Stimulated activated CD4-positive, alpha-beta T cell treated with anti-CD3 and anti-CD28 coated beads, Interleukin-2, amount 100 ng/mL, for 24 hours (primary cell): ENCODE results near the gene UBE2E3.

ENCODE experiments used
- DNase-seq, 2 donors: peaks; one replicate each; pipeline ENCODE4 v3.0.0-alpha.2; 2020

Gene UBE2E3

DNA sequence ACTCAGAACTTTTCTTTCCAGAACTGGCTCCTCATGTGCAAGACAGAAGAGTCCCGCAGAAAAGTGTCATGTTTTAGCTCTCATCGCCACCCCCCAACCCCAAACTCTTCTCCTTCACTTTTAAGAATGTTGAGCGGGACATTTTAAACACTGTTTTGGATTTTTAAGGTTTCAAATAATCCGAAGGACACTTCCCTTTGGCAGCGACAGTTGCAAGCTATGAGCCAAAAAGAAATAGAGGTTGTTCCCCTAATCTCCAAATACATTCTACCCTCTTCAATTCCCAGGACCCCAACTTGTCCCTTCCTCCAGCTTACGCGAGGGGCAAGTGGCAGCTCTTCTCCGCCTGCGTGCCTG lies 678 bp upstream of the UBE2E3 start:
- DNase-seq: no peak

DNA sequence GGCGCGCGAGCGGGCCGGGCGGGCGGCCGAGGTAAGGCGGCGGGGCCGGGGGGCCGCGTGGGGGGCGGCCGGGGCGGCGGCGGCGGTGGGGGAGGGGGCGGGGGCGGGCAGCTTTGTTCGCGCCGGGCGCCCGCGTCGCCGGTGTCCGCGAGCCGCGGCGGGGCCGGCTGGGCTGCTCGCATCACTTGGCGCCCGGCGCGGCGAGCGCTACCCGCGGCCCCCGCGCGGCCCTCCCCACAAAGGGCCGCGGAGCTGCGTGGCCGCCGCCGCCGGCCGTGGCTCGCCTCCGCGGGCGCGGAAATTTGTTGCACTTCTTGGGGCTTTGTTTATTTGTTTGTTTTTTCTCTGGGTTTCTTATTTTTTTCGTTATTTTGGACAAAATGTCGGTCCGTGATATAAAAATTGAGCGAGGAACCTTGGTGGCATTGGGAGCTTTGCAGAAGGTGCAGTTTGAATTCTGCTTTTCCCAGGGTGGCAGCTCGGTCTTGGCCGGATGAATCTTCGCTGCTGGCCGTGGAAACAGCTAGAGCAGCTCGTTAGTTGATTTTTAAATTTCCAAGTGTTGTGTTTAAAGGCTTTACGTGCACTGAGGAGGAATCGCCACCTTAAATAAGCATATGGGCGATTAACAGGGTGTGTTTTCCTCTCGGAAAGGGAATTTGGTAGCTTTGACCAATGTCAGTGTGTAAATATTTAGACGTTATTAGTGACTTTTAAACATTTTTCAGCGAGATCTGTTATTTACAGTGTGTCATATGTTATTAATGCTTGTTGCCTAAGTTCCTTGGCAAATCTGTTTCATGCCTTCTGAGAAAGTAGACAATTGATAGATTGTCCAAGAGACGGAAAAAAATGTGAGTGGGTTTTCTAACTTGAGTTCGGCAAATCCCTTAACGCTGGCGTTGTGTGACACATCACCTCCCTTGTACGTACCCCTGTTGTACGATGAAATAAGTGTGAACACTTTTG lies 822 bp downstream of the UBE2E3 start:
- peak; percentile 18 to 29 for DNase-seq

DNA sequence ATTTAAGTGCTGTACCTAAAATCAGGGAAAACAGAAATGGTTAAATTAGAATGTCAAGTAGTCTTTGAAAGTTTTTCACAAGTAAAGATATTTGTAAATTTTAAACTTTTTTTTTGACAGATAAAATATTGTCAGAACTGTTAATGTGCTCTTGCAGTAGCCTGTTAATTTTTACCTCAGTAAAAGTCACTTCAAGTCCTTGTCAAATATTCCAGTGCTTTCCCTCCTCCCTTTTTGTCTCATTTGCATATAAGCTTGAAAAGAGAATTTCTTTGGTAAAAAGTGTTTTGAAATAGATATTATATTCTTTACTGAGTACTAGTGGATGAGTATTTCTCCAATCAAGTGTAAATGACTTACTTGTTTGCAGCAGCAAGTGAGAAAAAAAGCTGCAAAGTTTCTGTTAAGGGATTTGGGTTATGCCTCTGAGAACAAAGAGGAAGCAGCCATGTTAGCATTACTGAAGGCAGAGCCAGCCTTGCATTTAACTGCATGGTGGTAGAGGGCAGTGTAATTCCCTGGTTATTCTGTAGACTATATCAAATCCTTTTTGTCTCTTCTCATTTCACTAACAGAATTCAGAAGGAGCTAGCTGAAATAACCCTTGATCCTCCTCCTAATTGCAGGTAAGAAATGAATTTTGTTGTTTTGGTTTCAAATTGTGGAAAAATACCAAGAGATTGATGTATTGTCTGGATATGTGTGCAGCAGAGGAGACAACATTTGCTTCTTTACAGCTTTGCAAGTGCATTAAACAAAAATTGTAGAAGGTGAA lies 3.2 kb downstream of the UBE2E3 start:
- DNase-seq: no peak

- no peak for DNase-seq
Observed at GRCh38 chr2:180985771-180986395, 5.5 kb downstream of the UBE2E3 start.

- DNase-seq: no peak
Observed at GRCh38 chr2:180987146-180987545, 6.7 kb downstream of the UBE2E3 start.

DNA sequence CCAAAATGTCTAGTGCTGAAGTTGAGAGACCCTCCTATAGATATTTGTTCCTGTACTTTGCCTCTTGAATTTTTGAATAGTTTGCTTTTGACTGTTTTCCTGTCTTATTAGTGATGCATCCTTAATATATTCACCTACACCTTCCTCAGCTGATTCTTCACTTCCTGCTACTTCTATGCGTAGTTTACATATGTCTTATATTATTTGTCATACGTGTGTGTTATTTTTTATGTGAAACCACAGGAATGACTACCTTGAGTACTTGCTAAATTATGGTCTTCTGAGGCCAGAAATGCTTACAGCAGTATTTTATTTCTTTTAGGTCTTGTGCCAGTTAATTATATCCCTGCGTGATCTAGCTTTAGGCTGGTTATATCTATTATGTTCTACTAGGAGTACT lies 9.9 kb downstream of the UBE2E3 start:
- no peak for DNase-seq

DNA sequence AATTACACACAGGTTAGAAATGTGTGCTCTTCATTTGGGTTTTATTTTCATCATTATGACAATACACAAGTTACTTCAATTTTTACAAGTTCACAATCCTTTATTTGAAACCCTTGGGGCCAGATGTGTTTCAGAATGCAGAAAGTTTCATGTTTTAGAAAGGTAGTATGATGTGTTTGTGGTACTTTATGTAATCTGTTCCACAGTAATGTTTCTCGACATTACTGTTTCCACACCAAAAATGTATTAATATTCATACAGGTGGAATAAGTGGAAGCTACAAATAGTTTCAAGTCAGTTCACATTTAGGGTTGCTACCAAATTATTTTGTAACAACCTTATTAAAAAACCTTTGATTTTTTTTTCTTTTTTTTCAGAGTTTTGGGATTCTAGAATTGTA lies 10.4 kb downstream of the UBE2E3 start:
- DNase-seq: no peak

- no peak for DNase-seq
Observed at GRCh38 chr2:180991361-180991760, 11.0 kb downstream of the UBE2E3 start.

DNA sequence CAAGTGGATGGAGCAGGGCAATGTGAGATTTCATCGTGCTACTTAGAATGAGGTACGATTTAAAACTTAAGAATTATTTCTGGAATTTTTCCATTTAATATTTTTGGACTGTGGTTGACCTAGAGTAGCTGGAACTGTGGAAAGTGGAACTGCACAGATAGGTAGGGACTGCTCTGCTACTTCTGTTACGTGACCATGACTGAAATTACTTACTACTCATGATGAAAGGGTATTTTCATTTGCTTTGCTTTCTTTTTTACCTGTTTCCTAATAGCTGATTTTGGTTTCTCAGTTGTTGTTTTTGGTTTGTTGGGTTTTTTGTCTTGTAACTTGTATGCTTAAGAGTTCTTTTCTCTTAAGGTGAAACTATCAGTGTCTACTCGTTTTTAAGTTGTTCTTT lies 11.4 kb downstream of the UBE2E3 start:
- no peak for DNase-seq

DNA sequence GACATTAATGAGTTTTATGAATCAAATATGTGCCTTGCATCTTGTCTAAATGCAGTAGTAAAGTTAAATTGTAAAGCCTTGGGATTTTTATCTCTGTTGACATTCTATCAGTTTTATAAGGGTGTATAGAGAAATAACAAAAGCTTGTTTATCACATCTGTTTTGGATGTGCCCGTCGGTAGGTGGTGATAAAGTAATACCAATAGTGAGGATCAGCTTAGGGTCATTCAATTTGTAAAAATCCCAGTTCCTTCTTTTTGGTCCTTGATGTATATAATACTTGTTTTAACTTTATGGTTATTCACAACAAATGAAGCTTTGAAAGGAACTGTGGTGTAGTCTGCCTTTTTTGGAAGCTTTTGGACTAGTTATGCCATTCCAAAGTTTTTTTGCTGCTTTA lies 12.6 kb downstream of the UBE2E3 start:
- no peak for DNase-seq

DNA sequence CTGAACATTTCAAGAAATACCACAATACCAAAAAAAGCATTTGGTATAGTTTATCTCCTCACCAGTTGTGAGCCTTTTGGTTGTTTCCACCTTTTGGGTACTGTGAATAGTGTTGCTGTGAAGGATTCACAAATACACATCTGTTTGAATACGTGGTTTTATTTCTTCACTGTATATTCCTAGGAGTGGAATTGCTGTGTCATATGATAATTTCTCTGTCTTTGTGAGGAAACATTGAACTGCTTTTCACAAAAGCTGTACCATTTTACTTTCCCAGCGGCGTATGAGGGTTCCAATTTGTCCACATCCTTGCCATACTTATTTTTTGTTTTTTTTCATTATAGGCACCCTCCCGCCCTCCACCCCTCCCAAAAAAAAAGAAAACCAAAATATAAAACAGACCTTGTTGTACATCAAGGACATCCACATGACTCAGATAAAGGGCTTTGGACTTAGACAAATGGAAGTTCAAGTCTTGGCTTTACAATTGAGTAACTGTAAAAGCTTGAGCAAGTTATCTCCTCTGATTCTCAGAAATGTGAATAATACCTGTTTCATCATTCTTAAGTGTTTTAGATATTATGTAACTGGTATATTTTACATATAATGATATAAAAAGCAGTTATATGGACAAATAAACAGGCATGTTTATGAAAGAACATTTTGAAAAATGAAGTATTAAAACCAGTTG lies 19.0 kb downstream of the UBE2E3 start:
- DNase-seq: no peak

DNA sequence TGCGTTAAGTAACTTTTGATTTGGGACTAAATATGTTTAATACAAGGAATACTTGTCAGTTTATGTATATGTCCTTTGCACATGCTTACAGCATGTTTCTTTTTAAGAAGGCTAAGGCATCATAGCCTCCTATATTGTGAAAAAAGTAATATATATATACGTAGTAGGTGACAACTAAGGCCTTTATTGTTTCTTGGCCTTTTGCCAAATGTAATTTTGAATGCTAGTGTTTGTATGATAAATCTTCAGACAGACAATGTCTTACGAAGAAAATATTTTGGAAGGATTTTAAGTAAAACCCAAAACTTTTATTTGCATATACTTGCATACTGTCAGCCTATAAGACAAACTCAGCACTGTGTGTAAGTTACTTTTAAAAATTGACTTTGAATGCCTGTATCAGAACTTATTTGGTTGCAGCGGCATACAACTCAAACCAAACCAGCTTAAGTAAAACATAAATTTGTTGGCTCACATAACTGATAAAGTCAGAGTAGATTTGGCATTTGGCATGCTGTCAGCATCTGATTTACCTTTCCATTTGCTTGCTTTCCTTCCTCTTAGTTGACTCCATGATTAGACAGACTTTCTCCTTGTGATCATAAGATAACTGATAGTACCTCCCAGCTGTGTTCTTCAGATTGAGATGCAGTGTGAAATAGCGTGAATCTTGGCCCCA lies 24.4 kb downstream of the UBE2E3 start:
- no peak for DNase-seq

DNA sequence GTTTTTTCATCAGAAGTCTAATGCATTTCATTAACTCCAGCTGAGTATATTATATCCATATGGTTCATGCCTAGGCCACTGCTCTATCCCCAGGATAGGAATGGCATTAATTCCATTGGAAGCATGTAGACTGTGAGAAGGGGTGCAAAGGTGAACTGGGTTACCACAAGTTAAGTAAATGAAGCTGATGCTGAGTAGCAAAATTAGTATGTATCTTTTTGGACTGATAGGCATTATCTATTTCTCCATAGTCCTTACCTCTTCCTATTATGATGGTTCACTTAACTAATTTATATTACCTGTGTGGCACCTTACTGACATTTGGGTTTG lies 24.9 kb downstream of the UBE2E3 start:
- no peak for DNase-seq

DNA sequence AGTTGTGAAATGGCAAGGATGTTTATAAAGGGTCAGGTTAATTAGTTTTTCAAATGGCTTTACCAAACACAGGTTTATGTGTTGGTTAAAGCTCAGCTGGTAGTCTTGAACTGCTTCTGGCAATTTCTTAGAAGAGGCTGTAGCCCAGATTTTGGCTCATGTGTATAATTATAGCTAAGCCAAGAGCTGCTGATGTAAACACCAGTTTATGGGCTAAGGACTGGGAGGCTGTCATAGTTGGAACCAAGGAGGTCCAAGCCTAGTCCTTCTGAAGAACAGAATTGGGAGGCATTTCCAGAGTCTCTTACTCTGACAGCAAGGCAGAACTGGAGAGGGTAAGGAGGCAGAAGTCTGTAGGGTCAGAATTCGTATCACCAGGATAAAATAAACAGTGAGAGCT lies 25.4 kb downstream of the UBE2E3 start:
- DNase-seq: no peak

- no peak for DNase-seq
Observed at GRCh38 chr2:181007086-181007837, 26.9 kb downstream of the UBE2E3 start.

- DNase-seq: no peak
Observed at GRCh38 chr2:181008407-181008806, 28.0 kb downstream of the UBE2E3 start.

GRCh38 chr2:181021199-181021789 lies 40.9 kb downstream of the UBE2E3 start:
- no peak for DNase-seq

DNA sequence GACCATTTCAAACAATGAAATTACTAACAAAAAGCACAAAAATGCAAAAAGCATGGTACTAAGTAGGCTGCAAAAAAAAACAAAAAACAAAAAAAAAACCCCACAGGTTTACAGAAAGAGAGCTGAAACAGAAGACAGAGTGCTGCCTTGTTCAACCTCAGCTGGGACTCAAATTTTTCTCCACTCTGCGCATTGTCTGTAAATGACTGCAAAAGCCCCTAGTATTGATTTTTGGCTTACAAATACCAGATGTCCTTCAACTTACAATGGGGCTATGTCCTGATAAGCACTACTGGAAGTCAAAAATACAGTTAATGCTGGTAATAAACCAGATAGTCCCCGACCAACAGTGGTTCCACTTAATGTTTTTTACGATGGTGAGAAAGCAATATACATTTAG lies 42.2 kb downstream of the UBE2E3 start:
- no peak for DNase-seq

GRCh38 chr2:181025004-181025403 lies 44.6 kb downstream of the UBE2E3 start:
- no peak for DNase-seq

- no peak for DNase-seq
Observed at GRCh38 chr2:181036445-181036844, 56.0 kb downstream of the UBE2E3 start.

DNA sequence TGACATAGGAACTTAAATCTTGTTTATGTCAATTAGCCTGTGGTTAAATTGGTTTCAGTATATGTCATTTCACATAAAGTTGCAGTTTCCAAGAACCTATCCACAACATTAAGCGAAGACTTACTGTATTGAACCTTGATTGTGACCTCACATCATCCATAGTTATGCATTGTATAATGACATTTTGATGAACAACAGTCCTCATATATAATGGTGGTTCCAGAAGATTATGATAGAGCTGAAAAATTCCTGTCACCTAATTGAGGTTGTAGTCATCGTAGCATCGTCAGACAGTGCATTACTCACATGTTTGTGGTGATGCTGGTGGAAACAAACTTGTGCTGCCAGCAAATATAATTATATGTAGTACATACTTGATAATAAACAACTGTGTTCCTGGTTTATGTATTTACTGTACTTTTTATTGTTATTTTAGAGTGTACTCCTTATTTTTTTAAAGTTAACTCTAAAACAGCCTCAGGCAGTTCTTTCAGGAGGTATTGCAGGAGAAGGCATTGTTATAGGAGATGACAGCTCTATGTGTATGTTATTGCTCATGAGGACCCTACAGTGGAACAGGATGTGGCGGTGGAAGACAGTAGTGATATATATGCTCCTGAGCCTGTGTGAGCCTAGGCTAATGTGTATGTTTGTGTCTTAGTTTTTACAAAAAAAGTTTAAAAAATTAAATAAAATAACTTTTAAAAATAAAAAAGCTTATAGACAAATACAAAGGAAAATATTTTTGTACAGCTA lies 56.6 kb downstream of the UBE2E3 start:
- DNase-seq: no peak
